ENCODE results near the gene TASOR.

GRCh38 chr3:56681984-56682461, 1.0 kb downstream of the TASOR start:
- TF ChIP-seq, protein P1, sequence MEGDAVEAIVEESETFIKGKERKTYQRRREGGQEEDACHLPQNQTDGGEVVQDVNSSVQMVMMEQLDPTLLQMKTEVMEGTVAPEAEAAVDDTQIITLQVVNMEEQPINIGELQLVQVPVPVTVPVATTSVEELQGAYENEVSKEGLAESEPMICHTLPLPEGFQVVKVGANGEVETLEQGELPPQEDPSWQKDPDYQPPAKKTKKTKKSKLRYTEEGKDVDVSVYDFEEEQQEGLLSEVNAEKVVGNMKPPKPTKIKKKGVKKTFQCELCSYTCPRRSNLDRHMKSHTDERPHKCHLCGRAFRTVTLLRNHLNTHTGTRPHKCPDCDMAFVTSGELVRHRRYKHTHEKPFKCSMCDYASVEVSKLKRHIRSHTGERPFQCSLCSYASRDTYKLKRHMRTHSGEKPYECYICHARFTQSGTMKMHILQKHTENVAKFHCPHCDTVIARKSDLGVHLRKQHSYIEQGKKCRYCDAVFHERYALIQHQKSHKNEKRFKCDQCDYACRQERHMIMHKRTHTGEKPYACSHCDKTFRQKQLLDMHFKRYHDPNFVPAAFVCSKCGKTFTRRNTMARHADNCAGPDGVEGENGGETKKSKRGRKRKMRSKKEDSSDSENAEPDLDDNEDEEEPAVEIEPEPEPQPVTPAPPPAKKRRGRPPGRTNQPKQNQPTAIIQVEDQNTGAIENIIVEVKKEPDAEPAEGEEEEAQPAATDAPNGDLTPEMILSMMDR (IDR thresholded peaks at IDR 0.05; ENCODE audit: low read length): no peak
- no peak for TF ChIP-seq EZH2 (optimal IDR thresholded peaks at IDR 0.05; ENCODE audit: low read depth, low read length)
- no peak for TF ChIP-seq EZH2phosphoT487 (IDR thresholded peaks at IDR 0.05; ENCODE audit: low read length)

Measured in MM.1S (cell line).